OCI-LY3 (cell line): ENCODE measurements around the gene TFRC.
"Not testable (repeated sequence)": the region's sequence is repeated elsewhere in the genome, so short reads cannot be mapped to it uniquely, and the experiment has no call there.

ENCODE experiments used
- CTCF ChIP-seq: fragments of 200-600, 300-600 bp; sonication (generic); IDR thresholded peaks from 2 replicates; pipeline ENCODE4 v1.5.1; 2014; ENCODE audit warnings: antibody characterized with exemption, low read length, low read depth
- EZH2phosphoT487 ChIP-seq: fragments of 200-600 bp; shearing (Covaris generic); IDR thresholded peaks from 2 replicates; pipeline ENCODE4 v1.6.1; 2018; ENCODE audit warnings: antibody characterized with exemption, mixed run types, low read depth

- TF ChIP-seq CTCF, EZH2phosphoT487: not testable (repeated sequence)
Observed at GRCh38 chr3:196000360-196000950, 81.4 kb downstream of the TFRC start.
